Hindlimb muscle (tissue), 1 donor: ENCODE data around the gene CHST13. TPM values are rescaled to one million over a fixed set of nuclear protein-coding genes. Genes with fewer than 3 reads are reported as not detected.
"Not testable (repeated sequence)": the region's sequence is repeated elsewhere in the genome, so short reads cannot be mapped to it uniquely, and the experiment has no call there.

ENCODE experiments used
- DNase-seq: peaks from one replicate; pipeline ENCODE4 v3.0.0-alpha.2; 2013
- polyA plus RNA-seq: library from polyadenylated mRNA; unstranded; fragments of 120-200 nt; gene quantifications from one replicate; pipeline ENCODE4 v1.2.1, GENCODE V29; 2013; ENCODE audit not compliant: insufficient read length

CHST13 gene
- polyA plus RNA-seq, 1 donor = 0.18 TPM

DNA sequence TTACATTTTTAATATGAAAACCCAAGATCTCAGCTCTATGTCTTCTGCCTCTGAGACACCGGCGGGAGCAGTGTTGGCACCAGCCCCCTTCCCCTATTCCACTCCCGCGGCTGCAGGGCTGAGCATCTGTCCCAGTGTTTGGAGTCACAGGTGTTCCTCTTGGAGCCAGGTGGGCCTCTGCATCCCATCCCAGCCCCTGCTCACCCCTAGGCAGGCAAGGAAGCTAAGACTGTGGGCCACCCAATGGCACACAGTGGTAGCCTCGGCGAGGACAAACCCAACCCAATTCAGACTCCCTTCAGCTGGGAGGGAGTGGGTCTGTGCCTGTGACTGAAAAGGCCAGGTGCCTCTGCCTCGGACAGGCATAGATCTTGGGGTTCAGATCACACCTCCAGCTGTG, 3.1 kb downstream of the CHST13 start:
- no peak for DNase-seq

DNA sequence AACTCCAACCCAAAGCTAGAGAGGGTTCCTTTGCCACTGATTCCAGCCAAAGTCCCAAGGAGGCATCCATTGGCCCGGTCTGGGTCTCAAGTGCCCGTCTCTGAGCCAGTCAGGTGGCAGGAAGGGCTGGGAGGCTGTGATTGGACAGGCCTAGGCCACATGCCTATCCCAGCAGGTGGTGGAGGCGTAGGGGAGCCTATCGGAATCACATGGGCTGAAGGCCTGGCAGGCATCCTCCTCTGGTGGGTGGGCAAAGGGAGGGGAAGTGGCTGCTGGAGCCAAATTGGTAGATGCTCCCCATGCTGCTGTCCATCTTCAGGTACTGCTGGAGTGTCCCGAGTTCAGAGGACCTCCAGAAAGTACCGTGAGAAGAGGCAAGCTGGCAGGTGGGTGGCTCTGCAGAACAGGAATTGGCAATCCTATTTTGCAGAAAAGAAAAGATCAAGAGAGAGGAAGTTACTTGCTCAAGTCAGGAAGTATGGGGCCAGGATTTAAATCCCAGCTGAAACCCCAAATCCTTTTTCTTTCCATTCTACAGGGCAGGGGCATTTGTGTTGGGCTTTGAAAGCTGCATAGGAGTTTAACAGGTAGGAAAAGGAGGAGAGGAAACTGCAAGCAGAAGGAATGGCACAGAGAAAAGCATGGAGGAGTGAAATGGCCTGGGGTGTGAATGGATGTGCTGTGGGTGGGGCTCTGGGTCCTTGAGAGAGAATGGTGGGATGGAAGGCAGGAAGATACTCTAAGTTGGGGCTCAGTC, 3.7 kb downstream of the CHST13 start:
- DNase-seq = no peak

DNA sequence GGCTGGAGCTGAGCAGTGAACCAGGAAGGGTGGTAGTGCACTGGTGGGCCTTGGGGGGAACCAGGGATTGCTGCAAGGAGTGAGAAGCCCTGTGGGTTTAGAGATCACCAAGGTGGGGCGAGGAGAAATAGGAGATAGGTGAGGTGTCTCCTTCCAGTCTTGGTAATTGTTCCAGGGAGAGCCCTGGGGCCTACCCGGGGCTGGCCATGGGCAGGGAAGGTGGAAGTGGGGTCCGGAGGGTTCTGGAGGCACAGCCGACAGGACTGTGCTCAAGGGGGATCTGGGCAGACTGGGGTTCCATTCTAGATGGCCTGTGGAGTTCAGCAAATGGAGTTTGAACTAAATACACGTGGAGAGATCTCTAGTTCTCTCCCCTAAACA, 4.5 kb downstream of the CHST13 start:
- DNase-seq = no peak

DNA sequence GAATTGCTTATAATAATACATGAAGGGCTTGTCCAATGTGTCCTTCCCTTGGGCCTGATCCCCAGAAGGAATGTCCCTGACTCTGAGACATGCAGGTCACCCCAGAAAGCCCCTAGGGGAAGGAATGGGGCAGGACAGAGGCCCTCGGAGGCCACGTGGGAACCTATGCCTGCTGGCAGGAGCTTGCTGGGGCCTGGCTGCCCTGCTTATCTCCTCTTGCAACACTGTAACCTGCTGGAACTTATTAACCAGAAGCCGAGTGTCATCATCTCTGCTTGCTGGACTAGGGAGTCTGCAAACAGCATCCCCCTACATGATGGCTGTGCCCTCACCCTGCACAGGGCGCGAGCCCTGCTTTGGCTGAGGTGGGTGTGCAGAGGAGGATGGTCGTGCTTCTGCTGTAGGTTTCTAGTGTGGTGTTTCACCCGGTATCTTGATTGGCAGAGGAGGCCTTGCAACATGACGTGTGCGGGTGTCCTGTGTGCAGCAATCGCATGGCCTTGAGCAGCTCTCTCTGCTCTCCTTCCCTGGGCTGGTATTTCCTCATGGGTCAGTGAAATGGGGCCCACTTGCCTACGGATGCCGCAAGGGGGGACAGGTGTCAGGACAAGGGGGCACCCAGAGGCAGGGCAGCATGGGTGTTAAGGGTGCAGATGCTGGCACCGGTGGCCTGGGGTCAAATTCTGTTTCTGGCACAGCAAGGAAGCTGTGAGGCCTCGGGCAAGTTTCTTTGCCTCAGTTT, 5.0 kb downstream of the CHST13 start:
- DNase-seq = no peak

DNA sequence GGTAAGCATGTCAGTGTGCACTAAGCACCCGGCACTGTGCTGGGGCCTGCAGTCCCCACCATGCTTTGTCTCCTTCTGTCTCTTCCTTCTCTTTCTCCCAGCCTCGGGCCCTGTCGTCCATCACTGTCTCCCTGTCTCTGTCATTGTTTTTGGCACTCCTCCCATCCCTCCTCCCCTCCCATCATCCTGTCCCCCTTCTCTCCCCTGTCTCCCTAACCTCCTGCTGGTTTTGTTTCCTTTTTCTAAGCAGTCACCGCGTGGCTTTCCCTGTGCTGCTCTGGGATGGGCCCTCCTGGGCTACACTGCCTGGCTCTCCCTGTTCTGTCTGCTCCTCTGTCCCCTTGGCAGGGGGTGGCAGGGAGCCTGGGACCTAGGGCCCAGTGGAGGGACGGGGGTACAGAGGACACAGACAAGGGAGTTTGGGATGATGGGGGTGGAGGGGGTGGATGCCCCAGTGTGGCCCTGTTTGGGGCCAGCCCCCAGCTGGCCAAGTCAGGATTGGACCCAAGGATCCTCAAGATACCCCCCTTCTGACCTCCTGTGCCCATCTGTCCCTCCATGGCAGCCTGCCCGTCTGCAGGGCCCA, 5.7 kb downstream of the CHST13 start:
- DNase-seq = no peak

DNA sequence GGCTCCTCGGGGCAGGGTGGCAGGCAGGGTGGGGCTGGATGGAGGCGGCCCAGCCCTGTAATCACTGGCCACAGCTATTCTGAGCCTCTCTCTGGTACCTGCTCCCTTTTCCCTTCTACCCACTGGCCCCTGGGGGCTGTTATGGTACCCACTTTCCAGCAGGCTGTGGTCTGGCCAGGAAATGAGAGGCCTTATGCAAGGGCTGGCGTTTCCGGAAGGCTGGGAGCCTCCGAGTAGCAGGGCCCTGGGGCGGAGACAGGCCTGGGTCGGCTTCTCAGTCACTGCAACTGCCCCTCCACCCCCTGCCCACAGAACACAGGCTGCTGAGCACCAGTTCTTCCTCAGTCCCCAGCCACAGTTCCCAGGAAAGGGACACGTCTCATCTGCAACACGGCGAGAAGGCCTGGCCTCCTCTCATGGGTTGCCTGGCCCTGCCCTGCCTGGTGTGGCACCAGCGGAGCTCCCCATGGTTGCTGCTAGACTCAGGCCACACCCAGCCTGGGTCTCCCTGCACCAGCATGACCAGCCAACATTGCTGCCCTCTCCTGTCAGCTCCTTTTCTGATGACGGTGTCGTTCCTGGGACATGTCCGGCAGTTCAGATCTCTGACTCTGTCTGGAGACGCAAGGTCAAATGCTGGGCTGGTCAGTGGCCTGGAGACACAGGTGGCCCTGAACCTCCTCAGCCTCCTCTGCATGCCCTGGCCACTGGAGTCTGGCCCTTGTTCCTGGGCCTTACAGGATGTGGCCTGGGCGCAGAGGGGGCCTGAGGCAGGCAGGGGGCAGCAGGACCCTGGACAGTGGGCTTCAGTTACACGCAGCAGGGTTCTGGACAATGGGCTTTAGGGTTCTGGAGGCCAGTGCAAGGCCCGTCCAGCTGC, 6.5 kb downstream of the CHST13 start:
- DNase-seq = no peak

DNA sequence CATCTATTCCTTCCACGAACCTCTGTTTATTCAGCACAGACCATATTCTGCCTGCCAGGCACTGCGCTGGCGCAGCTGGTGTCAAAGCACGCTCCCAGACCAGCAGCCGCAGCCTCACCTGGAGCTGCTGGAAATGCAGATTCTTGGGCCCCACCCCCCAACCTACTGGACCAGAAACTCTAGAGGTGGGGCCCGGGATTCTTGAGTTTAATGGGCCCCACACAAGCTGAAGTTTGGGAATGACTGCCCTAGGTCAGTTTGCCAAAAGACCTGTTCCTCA, 7.0 kb downstream of the CHST13 start:
- DNase-seq = no peak

DNA sequence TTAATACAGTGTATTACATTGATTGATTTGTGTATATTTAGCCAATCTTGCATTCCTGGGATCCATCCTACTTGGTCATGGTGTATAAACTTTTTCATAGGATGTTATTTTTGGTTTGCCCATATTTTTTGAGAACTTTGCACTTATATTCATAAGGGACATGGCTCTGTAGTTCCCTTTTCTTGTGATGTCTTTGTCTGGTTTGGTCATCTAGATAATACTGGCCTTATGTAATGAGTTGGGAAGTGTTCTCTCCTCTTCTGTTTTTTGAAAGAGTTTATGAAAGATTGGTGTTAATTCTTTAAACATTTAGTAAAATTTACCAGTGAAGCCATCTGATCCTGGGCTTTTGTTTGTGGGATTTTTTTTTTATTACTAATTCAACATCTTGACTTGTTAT, 9.6 kb downstream of the CHST13 start:
- DNase-seq = no peak

DNA sequence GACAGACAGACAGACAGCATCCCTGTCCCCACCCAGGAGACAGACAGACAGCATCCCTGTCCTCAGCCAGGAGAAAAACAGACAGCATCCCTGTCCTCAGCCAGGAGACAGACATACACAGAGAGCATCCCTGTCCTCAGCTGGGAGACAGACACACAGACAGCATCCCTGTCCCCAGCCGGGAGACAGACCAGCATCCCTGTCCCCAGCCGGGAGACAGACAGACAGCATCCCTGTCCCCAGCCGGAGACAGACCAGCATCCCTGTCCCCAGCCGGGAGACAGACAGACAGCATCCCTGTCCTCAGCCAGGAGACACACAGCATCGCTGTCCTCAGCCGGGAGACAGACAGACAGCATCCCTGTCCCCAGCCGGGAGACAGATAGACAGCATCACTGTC, 10.8 kb downstream of the CHST13 start:
- DNase-seq = not testable (repeated sequence)

DNA sequence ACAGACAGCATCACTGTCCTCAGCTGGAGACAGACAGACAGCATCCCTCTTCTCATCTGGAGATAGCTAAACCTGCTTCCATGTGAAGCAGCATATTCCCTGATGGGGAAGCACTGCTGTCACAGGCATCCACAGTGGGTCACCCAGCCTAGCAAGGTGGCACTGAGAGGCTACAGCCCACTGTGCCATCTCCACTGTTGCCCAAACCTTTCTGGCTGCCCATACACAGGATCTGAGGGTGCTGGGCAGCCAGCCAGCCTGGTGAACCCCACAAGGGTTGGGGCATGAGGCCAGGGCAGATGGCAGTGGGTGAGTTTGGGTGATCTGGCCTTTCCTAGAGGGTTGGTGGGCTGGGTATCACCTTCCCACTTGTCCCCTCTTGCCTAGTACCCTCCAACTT, 11.7 kb downstream of the CHST13 start:
- DNase-seq = no peak

DNA sequence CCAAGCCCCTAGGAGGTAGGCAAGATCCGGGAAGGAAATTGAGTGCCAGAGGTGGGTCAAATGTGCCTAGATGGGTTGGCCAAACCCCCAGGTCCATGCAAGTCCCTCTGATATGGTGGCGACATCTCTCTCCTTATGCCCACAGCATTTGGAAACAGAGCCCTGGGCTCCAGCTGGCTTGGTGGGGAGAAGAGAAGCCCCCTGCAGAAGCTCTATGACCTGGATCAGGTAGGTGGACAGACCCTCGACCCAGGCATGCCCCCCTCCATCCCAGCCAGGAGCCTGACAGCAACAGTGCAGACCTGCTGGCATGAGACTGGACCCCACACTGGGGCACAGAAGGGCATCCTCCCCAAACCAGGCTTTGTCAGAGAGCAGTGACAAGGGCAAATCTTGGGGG, 12.2 kb downstream of the CHST13 start:
- no peak for DNase-seq

DNA sequence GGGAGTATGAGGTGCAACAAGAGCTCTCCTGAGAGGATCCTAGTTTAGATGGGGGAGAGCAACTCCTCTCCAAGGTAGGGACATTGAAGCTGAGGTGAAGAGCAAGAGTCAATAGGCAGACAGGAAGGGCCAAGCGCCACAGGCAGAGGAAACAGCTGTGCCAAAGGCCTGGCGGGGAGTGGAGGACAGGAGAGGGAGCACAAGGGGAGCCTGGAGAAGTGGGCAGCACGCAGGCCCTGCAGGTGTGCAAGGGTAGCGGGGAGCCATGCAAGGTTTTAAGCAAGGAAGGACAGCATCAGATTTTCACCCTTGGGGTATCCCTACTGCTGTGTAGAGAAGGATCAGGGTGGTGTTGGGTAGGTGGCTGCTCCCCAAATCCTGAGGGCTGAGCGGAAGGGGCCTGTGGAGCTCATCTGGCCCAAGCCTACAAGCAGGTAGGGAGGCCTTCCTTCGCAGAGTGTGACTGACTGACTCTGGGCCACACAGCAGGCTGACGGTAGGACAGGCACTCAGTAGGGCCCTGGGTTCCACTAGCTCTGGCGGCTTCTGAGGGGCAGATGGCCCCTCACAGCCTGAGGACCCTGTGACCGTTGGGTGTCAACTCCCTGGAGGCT, 13.3 kb downstream of the CHST13 start:
- DNase-seq = no peak

DNA sequence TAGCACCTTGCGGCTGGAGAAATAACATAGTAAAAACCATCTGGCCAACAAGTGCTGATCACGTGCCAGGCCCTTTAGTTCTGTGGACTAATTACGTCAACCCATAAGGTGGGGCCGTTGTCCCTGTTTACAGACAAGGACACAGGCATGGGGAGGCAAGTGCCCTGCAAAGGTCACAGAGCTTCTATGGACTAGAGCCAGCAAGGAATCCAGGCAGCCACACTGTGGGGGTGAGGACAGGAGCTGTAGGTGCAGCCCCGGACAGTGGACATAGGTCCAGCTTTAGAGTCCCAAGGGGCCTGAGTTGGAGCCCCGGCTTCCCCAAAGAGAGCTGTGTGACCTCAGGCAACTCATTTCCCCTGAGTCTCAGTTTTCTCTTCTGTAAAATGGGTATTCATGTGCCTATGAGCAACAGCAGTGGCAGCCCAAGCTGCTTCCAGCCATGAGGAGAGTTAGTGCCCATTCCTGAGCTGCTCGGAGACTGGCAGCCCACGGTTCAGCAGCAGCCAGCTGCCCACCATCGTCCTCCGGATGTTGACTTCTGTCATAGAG, 13.9 kb downstream of the CHST13 start:
- no peak for DNase-seq

DNA sequence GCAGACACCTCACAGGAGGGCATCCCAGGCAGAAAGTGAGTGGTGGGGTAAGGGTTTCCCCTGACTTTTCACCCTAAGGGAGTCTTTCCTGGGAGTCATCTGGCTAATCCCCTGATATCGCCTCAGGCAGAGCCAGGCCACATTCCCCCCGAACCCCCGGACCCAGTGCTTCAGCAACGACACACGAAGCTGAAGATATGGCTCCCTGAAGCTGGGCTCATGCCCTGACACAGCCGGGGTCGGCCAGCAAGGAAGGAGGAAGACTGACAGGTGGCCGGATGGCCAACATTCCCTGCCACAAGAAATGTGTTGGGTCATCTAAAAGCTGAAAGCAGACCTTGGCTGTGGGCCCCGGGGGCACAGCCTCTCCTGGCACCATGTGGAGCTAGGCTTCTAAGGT, 14.4 kb downstream of the CHST13 start:
- DNase-seq = no peak

DNA sequence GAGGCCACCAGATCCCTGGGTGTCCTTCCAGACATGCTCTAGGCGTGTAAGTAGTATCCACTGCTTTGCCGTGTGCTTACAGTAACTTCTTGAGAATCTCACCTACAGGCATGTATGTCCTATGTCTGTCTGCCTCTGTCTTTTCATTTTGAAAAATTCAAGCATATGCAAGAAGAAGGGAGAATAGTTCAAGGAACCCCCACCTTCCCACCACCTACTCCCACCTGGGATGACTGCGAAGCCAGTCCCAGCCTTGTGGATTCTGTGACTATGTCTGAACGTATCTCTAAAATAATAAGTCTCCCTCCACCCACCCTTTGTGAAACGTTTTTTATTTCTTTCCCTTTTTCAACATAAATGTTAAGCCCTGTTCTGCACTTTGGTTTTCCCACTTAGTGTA, 15.0 kb downstream of the CHST13 start:
- no peak for DNase-seq

DNA sequence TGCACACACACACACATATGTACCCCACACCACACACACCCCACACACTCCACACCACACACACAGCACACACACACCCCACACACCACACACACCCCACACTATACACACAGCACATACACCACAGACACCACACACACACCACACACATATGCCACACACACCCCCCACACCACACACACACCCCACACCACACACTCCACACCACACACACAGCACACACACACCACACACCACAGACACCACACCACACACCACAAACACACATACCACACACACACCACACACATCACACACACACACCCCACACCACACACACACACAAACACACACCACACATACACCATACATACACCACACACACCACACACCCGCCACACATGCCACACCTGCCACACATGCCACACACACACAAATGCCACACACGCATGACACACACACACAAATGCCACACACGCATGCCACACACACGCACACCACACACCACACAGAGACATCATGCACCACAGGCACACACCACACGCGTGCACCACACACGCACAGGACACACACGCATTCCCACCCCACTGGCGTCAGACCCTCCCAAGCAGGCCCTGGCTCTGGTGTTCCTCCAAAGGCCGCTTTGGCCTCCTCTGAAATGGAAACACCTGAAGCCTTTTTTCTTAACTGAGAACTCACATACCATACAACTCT, 15.7 kb downstream of the CHST13 start:
- no peak for DNase-seq

DNA sequence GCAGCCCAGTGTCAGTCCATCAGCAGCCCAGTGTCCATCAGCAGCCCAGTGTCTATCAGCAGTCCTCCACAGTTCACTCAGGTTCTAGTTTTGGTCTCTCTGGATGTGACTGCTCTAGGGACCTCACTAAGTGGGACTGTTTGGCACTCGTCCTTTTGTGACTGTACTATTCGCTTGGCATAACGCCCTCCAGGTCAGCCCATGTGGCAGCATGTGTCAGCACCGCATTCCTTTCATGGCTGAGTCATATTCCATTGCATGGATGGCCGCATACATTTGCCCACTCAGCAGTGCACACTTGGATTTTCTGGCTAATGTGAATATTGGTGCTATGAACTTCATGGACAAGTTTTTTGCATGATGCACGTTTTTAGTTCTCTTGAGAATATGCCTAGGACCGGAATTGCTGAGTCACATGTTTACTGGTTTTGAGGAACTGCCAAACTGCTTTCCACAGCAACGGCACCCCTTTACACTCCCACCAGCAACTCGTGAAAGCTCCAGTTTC, 16.4 kb downstream of the CHST13 start:
- no peak for DNase-seq

DNA sequence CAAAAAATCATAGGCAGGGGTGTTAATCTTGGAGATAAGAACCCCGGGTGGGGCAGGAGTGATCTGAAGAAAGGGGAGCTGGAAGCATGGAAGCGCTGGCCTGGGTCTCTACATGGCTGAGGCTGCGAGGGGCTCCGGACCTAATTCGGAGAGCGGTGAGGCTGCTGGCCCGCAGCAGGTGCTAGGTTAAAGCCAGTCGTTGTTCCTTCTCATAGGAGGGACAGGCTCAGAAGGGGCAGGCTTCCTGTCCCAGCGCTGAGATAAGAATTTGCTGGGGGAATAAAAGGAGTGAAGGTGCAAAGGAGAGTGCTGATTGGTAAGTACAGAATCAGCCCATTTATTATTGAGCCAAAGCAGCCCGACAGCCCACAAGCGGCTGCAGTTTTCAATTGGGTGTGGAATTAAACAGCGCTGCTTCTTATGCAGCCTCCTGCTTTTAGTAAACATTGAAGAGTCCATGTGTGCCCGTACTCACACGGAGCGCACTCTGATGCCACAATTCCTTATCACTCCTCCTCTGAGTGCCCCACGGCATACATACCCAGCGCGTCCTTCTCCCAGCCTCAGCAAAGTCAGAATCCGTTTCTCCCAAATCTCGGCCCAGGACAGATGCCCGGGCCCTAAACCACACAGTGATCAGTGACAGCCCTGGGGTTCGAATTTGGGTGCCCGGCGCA, 17.1 kb downstream of the CHST13 start:
- DNase-seq = no peak

DNA sequence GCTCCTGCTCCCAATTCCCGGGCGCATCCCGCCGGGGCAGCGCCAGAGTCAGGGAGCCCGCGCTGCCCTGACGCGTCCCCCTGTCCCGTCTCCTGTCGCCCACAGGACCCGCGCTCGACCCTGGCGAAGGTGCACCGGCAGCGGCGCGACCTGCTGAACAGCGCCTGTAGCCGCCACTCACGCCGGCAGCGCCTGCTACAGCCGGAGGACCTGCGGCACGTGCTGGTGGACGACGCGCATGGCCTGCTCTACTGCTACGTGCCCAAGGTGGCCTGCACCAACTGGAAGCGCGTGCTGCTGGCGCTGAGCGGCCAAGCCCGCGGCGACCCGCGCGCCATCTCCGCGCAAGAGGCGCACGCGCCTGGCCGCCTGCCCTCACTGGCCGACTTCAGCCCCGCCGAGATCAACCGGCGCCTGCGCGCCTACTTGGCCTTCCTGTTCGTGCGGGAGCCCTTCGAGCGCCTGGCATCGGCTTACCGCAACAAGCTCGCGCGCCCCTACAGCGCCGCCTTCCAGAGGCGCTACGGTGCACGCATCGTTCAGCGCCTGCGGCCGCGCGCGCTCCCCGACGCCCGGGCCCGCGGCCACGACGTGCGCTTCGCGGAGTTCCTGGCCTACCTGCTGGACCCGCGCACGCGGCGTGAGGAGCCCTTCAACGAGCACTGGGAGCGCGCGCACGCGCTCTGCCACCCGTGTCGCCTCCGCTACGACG, 17.8 kb downstream of the CHST13 start:
- no peak for DNase-seq
